ENCODE data around the gene ZSCAN9. TPM values are rescaled to one million over a fixed set of nuclear protein-coding genes. Genes with fewer than 3 reads are reported as not detected.
A peak's percentile ranks its signal among the peaks of the same experiment; 100 is the strongest.

Gene ZSCAN9
- total RNA-seq = 12.3 and 12.5 TPM in 2 replicates

DNA sequence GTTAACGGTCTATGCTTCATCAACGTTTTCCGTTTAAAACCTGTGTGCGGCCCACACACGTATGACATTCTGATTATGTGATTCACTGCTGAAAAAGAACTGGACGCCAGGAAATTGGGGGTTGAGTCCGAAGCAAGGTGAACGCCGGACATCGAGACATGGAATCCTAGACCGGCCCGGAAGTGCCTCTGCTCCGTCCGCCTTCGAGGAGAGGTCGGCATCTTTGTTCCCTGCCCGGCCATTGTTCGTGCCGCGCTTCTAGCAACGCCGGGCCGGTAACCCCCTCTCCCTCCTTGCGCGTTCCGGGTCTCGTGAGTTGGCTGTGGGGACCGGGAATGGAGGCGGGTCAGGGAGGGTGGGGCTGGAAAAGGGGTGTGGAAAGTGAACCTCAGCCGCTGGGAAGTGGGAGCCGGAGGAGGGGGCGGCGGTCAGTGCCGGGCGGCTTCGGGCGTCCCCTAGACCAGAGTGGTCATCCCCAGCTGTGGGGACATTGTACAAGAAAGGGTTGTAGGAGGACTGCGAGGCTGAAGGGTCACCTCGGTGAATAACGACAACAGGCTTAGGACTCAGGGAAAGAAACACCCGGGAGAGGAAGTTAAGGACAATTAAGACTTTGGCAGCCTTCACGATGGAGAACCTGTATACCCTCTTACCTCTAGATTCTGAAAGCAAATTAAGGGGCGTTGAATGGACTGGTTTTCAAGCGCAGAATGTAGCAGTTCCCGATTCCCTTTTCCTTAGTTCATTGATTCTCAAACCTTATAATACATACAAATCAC, at the start of gene ZSCAN9:
Gene ZSCAN9, plus strand, starts transcription at position 220 of the 779 bp plus-strand sequence. CDS start 1,810 bp downstream, outside the sequence.
- DNase-seq (ENCODE audit: low read depth) = peak; percentile 61

GRCh38 chr6:28176373-28176772, 48.7 kb upstream of the ZSCAN9 start:
- no peak for DNase-seq (ENCODE audit: low read depth)
- H3K4me3 ChIP-seq (ENCODE audit: low read depth, low read length) = no peak overlapping the region
- TF ChIP-seq, protein P1, sequence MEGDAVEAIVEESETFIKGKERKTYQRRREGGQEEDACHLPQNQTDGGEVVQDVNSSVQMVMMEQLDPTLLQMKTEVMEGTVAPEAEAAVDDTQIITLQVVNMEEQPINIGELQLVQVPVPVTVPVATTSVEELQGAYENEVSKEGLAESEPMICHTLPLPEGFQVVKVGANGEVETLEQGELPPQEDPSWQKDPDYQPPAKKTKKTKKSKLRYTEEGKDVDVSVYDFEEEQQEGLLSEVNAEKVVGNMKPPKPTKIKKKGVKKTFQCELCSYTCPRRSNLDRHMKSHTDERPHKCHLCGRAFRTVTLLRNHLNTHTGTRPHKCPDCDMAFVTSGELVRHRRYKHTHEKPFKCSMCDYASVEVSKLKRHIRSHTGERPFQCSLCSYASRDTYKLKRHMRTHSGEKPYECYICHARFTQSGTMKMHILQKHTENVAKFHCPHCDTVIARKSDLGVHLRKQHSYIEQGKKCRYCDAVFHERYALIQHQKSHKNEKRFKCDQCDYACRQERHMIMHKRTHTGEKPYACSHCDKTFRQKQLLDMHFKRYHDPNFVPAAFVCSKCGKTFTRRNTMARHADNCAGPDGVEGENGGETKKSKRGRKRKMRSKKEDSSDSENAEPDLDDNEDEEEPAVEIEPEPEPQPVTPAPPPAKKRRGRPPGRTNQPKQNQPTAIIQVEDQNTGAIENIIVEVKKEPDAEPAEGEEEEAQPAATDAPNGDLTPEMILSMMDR (conservative IDR thresholded peaks at IDR 0.05; ENCODE audit: low read depth, low read length) = no peak

More for the DNA sequence above, at the start of gene ZSCAN9:
- H3K4me3 ChIP-seq (ENCODE audit: low read depth, low read length) = peak within 1 kb of the TSS; percentile 70
- TF ChIP-seq, protein P1 (conservative IDR thresholded peaks at IDR 0.05; ENCODE audit: low read depth, low read length) = no peak

- TF ChIP-seq, protein P1 (conservative IDR thresholded peaks at IDR 0.05; ENCODE audit: low read depth, low read length) = no peak
- no peak for DNase-seq (ENCODE audit: low read depth)
- H3K4me3 ChIP-seq (ENCODE audit: low read depth, low read length) = no peak overlapping the region
These were observed 42.8 kb upstream of the ZSCAN9 start for GRCh38 chr6:28182255-28182654.

- TF ChIP-seq, protein P1 (conservative IDR thresholded peaks at IDR 0.05; ENCODE audit: low read depth, low read length) = no peak
- H3K4me3 ChIP-seq (ENCODE audit: low read depth, low read length) = no peak overlapping the region
- no peak for DNase-seq (ENCODE audit: low read depth)
These were observed 36.7 kb upstream of the ZSCAN9 start for GRCh38 chr6:28188111-28188979.

GRCh38 chr6:28200020-28200419, 25.1 kb upstream of the ZSCAN9 start:
- DNase-seq (ENCODE audit: low read depth) = no peak
- no peak overlapping the region for H3K4me3 ChIP-seq (ENCODE audit: low read depth, low read length)
- TF ChIP-seq, protein P1 (conservative IDR thresholded peaks at IDR 0.05; ENCODE audit: low read depth, low read length) = no peak

DNA sequence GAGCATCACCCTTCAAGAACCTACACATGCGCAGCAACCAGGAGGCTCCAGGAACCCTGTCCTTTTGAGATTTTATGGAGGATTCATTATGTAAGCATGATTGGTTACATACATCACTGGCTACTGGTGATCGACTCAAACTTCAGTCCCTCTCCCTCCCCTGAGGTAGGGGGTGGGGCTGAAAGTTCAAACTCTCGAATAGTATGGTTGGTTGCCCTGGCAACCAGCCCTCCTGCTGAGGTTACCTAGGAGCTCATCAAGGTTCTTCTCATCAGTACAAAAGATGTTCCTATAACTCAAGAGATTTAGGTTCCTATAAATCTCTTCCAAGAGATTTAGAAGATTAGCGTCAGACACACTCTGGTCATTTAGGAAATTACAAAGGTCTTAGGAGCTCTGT, 21.9 kb upstream of the ZSCAN9 start:
- TF ChIP-seq, protein P1 (conservative IDR thresholded peaks at IDR 0.05; ENCODE audit: low read depth, low read length) = no peak
- H3K4me3 ChIP-seq (ENCODE audit: low read depth, low read length) = no peak overlapping the region

More for the DNA sequence above, 21.9 kb upstream of the ZSCAN9 start:
- DNase-seq (ENCODE audit: low read depth) = no peak
